RWPE1 (cell line): ENCODE data around the gene MAP4K3.

ENCODE experiments used
- CTCF ChIA-PET: fragments of 350-600 bp; sonication (Branson Sonifier 250); formaldehyde crosslinking; extraction: SDS; loops from one replicate; lab custom pipeline; 2021; lab: Yijun Ruan, JAX
- POLR2A ChIA-PET: fragments of 400-600 bp; formaldehyde crosslinking; extraction: SDS; loops from one replicate; lab custom pipeline; 2020; ENCODE audit warnings: antibody characterized with exemption; ENCODE audit not compliant: low non-redundant PET; lab: Yijun Ruan, JAX
- DNase-seq: peaks from one replicate; pipeline ENCODE4 v3.0.0; 2012; ENCODE audit warnings: low spot score
- H3K27ac ChIP-seq: fragments of 450-650 bp; 2 replicates; pipeline ENCODE4 v1.5.1; 2017
- CTCF ChIP-seq: fragments of 450-650 bp; conservative IDR thresholded peaks from 2 replicates; pipeline ENCODE4 v1.5.1; 2017; ENCODE audit warnings: low read depth, mild to moderate bottlenecking

The MAP4K3 gene

GRCh38 chr2:39290433-39290832 lies 146.7 kb downstream of the MAP4K3 start:
- ChIA-PET CTCF (no interaction called here), POLR2A (no interaction called here)
- DNase-seq = no peak
- TF ChIP-seq CTCF = no peak
- H3K27ac ChIP-seq = no peak overlapping the region

DNA sequence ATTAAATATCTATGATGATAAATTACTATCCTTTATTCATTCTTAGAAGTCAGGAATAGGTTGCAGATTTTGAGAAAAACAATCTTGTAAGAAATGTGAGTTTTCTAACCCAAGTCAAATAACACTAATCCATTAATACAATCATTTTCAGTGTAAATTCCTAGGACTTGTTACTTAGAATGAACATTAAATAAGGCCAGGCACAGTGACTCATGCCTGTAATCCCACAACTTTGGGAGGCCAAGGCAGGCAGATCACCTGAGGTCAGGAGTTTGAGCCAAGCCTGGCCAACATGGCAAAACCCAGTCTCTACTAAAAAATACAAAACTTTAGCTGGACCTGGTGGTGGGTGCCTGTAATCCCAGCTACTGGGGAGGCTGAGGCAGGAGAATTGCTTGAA lies 147.5 kb downstream of the MAP4K3 start:
- ChIA-PET POLR2A (no interaction called here), CTCF (no interaction called here)
- H3K27ac ChIP-seq = no peak overlapping the region
- no peak for TF ChIP-seq CTCF
- DNase-seq = peak; percentile 1

DNA sequence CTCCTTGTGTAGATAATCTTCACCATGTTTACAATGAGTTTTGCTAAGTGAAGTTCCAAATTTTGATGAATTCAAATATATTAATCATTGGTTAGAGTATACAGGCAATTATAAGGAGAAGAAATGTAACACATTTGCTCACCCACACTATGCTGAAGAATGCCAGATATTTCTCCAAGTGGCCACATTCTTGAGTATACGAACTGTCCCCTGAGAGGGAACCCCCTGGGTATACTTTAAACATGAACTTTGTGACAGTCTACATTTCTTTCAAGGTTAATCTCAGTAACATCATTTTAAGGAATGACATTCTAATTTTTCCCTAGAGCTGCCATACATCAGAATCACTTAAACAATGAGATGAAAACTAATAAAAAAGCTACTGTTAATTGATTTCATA lies 153.5 kb downstream of the MAP4K3 start:
- DNase-seq = no peak
- no peak for TF ChIP-seq CTCF
- POLR2A ChIA-PET = no interaction called here
- CTCF ChIA-PET = interaction anchor here (0.6 kb wide), 2 partner anchors 249 to 941 kb away, joined by 3 to 5 read pairs; no protein-coding TSS in a partner anchor
- no peak overlapping the region for H3K27ac ChIP-seq

DNA sequence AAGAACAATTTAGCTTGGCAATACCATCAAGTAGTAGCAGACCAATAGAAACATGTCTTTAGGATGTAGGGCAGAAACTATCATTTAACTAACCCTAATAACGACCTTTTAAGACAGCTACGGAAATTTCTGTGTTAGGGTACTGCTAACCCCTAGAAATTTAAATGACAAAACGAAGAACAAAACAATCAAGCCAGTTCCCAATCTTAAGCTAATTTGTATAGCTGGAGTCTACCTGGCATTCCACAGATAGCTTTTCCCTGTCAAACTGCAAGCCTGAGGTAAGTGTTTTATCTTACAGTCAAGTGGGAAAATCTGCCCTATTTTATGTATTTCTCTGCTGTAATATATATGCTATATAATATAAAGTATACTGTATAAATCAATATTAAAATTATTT lies 155.7 kb downstream of the MAP4K3 start:
- ChIA-PET POLR2A (no interaction called here), CTCF (interaction anchor here (0.5 to 0.6 kb wide), 3 partner anchors 41 to 1386 kb away, joined by 3 to 6 read pairs (median 4); no protein-coding TSS in a partner anchor)
- no peak overlapping the region for H3K27ac ChIP-seq
- no peak for TF ChIP-seq CTCF
- no peak for DNase-seq

DNA sequence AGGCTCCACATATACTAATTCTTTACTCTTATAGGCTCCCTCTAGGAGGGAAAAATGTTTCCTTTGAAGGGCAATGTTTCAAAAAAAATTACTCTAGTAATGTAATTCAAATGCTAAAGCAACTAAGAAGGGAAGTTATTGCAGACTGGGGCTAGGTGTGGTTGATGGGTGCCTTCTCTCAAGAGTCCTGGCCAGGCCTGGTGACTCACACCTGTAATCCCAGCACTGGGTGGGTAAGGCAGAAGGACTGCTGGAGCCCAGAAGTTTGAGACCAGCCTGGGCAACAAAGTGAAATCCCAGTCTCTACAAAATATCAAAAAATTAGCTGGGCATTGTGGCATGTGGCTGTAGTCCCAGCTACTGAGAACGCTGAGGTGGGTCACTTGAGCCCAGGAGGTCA lies 162.1 kb downstream of the MAP4K3 start:
- peak; percentile 5 for DNase-seq
- POLR2A ChIA-PET = no interaction called here
- TF ChIP-seq CTCF = no peak
- peak overlapping the region; percentile 44; the same call in 1 of the 2 replicates for H3K27ac ChIP-seq
- CTCF ChIA-PET = interaction anchor here (0.5 to 1.0 kb wide), 2 partner anchors 17 to 23 kb away, joined by 3 to 6 read pairs; no protein-coding TSS in a partner anchor

DNA sequence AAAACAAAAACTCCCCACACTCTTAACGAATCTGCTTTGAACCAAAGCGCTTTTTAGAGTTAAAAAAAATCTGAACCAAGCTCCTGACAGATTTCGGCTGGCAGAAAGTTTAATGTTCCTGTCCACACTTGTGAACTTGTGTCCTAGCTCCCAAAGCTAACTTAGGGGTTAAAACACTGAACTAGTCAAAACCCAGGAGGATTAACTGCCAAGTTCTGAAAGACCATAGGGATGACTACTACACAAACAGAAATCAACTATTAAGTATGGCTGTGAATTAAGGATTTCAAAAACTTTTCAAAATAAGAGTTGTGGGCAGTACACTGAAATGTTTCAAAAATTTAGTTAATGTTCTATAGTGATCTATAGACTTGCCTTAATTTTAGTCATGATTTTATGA lies 167.1 kb downstream of the MAP4K3 start:
- no peak for DNase-seq
- TF ChIP-seq CTCF = no peak
- ChIA-PET CTCF (interaction anchor here (0.5 to 0.6 kb wide), 2 partner anchors 17 to 435 kb away, joined by 3 to 5 read pairs; no protein-coding TSS in a partner anchor), POLR2A (no interaction called here)
- H3K27ac ChIP-seq = no peak overlapping the region
